CMK (cell line): ENCODE data around the gene MPPED2.

Source experiments
- DNase-seq: peaks from one replicate; pipeline ENCODE4 v3.0.0-alpha.2; 2010; ENCODE audit warnings: low read depth

The MPPED2 gene

GRCh38 chr11:30586251-30587144 lies at the start of gene MPPED2:
TSS of gene MPPED2 (minus strand) at chr11:30586353. CDS start at chr11:30580373, 5,980 bp downstream.
- DNase-seq, result peak; percentile 9

- no peak for DNase-seq
Observed at GRCh38 chr11:30635401-30635989, 49.3 kb upstream of the MPPED2 start.

DNA sequence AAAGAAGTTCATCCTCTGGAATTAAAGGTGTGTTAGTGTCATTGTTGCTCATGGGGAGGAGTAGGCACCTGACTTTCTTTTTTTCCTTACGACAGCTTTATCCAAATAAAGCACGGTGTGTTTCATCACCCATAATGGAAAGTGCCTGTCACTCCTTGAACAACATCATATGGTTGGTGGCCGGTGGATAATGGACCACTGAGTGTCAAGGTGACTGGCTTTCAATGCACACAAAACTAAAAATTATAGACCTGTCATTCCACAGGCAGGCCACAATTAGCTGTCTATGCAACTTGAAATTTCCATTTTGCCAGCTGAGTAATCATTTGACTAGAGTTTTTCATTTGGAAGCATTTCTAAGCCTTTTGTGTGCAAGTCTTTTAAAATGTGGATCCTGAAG lies 45.0 kb upstream of the MPPED2 start:
- DNase-seq, result no peak

- DNase-seq, result no peak
Observed at GRCh38 chr11:30619767-30620166, 33.6 kb upstream of the MPPED2 start.

DNA sequence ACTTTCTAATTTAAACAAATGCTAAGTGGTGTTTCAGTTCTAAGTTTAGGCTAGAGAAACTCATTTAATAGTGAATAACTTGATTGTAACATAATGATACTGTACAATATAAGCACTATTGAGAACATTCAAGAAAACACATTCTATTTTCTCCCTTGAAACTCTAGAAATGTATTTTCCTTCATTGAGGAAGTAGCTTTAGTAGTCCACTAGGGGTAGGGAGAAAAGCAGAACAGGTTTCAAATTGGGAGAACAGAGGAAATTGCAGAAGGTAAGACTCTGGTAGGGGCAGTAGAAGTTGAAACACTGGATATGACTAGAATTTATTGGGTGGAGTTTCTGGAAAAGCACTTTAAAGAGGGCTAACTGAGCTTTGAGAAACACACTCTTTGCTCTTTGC lies 31.6 kb upstream of the MPPED2 start:
- no peak for DNase-seq

- no peak for DNase-seq
Observed at GRCh38 chr11:30610628-30611027, 24.5 kb upstream of the MPPED2 start.

- no peak for DNase-seq
Observed at GRCh38 chr11:30608534-30608933, 22.4 kb upstream of the MPPED2 start.

DNA sequence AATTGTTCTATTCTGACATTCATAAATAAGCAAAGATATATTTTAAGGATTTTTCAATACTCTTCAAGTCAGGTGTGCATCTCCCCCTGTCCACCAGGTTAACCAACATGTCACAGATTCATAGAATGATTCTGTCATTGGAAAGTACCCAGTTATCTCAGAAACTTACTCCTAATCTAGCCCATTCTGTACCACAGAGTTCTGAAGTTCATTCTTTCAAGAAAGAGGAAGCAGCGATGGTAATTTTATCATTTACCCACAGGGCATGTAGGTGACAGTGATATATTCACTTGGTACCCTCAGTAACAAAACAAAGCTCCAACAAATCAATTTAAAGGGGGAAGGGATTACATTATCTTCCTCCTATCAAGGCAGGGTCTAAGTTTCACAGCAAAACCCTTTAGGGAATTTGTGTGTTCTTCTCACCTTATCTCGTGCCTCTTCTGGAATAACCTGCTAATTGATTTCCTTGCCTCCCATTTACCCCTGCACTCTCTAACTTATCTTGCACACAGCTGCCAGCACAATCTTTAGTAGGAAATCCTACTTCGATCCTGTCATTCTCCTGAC lies 19.0 kb upstream of the MPPED2 start:
- peak; percentile 2 for DNase-seq

DNA sequence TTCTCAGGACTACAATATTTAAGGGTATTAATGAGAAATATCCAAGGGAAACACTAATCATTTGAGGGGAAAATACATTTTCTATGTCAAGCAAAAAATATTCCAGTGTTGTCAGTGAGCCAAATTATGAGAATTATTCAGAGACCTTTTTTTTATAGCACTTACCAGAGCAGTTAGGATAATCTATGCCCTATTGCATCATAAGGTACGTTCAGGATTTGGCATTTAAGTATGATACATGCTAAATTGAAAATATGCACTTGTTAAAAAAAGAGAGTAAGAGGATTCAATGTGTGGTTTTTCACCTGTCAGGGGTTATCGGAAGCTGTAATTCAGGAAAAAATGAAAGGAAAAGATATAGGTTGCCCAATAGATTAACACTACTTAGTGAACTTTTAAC lies 17.2 kb upstream of the MPPED2 start:
- DNase-seq, result no peak

GRCh38 chr11:30596832-30597231 lies 10.7 kb upstream of the MPPED2 start:
- DNase-seq, result no peak

DNA sequence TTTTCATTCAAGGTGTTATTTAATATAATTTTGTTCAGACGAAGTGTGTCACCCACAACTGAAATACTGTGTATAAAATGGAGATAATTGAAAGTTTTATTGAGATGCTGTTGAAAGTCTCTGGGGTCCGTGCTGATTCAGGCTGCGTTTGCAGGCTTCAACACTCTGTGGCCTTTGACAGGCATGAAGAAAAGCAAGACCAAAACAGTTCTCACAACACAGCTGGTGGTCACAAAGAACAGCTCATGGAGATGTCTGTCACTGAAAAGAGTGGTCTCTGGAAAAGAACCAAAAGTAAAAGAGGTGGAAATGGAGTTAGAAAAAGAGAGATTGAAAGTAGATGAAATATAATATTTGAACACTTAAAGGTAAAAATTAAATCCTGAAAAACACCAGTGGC lies 9.8 kb upstream of the MPPED2 start:
- no peak for DNase-seq

DNA sequence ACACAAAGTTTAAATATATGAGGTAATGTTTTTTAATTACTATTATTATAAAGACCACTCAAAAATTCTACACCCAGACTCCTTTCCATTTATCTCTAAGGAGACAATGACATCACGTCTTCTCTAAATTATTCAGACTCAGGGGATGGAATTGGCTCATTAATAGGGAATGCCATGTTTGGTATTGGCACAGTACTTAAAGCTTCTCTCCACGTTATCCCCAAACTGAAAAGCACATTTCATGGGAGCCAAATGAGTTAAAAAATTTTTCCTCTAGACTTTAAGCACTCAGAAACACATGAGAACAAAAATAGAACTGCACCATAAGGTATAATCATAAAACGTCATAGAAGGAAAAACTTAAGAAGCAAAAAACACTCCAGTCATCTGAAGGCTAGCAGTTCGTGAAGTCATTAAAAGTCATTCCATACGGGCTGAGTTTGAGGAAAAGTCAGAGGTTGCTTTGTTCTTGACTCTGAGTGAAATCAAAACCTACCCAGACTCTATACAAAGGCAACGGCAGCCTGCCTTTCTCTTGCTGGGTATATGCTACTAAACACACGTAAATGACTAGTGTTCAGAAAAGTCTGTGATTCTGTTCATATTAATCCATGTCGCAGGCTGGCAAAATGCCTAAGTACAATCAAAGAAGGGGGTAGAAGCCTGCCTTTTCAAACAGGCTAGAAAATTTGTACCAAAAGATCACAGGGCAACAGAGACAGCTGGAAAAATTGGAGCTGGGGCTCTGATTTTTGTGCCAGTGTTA lies 8.7 kb upstream of the MPPED2 start:
- no peak for DNase-seq

GRCh38 chr11:30587269-30587812 lies 1.2 kb upstream of the MPPED2 start:
- DNase-seq, result no peak

DNA sequence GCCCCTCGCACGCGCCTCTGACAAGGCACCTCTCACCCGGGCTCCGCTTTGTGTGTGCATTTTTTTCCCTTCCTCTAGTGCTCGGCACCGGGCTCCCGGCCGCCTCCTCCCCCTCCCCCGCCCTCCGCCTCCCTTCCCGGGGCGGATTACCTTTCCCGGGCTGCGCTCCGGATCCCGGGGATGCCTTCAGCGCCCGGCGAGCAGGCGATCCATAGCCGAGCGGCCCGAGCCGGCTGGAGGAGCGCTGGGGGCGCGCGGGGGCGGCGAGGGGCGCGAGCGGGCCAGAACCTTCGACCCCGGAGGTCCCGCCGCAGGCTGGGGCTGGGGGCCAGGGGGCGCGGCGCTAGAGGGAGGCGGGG lies 282 bp downstream of the MPPED2 start:
- DNase-seq, result no peak

- no peak for DNase-seq
Observed at GRCh38 chr11:30585125-30585891, 845 bp downstream of the MPPED2 start.

DNA sequence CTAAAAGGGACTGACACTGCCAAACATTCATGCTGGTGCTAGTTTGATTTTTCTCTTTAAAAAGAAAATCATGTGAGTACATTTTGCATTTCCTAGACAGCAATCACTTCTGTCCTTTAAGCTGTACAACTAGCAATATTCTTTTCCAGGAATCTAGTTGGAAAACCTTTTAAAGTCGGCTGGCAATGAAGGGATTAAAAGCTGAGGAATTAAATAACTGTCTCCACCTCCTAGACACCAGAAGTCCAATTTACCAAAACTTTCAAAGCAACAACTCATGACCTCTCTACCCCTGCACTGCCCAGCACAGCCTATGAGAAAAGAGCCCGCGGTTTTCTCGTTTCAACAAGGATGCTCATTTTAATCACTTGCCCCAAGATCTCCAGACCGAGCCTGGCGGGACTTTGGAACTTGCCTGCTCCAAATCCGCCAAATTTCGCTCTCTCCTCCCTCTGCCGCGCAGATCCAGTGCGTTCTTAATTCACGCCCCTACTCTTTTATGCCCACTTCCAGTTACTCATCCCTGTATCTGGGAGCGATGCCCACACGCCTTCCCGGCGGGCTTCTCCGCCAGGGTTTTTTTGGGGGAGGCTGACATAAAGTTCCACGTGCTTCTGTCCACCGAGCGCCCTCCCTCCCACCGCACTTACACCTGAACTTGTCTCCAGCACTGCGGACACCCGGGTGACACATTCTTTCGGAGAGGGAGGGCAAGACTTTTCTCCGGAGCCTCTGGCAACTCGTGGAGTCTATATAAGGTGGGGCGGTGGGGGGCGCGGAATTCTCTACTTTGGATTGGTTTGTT lies 2.5 kb downstream of the MPPED2 start:
- no peak for DNase-seq

- no peak for DNase-seq
Observed at GRCh38 chr11:30582726-30583125, 3.4 kb downstream of the MPPED2 start.

DNA sequence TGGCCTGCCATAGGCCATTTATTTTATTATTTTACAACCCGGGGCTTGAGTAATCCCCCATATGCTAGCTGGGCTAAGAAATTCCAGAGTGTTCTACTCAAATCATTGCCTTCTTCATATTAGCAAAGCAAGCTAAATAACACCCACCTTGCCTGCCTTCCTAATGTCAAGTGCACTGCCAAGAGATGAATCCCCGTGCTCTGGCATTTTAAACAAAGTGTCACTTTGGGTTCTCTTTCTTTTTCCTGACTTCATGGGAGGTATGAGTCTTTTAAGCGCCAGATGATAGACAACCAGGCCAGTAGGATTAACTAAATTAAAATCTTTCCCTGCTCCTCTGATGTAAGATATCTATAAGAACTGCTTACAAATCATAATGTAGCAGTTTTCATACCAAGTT lies 4.5 kb downstream of the MPPED2 start:
- DNase-seq, result no peak

- no peak for DNase-seq
Observed at GRCh38 chr11:30580573-30580972, 5.6 kb downstream of the MPPED2 start.

DNA sequence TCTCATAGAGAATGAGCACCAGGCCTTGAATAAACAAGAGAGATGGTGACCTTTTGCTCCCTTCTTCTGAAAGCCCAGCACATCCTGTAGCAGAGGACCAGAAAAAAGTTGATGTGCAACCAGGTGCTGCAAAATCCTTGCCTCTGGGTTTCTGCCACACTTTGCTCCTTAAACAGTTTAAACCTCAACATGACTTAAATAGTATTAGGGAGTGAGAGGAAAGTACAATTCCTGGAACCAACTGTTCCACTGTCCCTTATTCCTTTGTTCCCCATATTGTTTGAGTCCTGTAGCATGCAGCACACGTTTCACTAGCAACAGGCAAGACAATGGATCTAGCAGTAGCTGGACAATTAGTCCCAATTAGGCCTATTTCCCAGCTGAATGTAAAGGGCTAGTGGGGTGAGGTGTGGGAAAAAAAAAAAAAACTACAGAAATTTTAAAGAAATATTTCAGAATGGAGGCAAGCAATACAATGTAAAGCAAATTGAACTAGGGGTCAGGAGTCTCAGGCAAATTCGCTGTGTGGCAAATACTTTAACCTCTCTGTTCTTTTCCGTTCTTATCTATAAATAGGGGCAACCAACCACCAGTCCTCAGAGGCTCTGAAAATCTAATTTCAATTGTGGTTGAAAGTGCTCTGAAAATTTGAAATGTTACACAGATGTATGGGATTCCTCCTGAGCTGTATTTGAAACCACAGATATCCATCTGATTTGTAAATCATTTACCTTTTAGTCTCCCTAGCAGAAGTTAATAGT lies 6.6 kb downstream of the MPPED2 start:
- no peak for DNase-seq
